H9 (cell line): ENCODE results near the gene NEK7. TPM values are rescaled to one million over a fixed set of nuclear protein-coding genes. Genes with fewer than 3 reads are reported as not detected.

Experiments used
- DNase-seq: peaks from one replicate; pipeline ENCODE4 v3.0.0-alpha.2; 2017
- H2AFZ ChIP-seq: one replicate; pipeline ENCODE4 v1.6.1; 2013; ENCODE audit warnings: mild to moderate bottlenecking, low read length, control low read depth, moderate library complexity
- H2AK5ac ChIP-seq: 2 replicates; pipeline ENCODE4 v1.6.1; 2013; ENCODE audit warnings: low read length, control low read depth, mixed read lengths; ENCODE audit not compliant: insufficient read length
- H2BK120ac ChIP-seq: one replicate; pipeline ENCODE4 v1.6.1; 2013; ENCODE audit warnings: low read depth, mild to moderate bottlenecking, low read length, control low read depth, inconsistent platforms; ENCODE audit not compliant: poor library complexity, severe bottlenecking
- H2BK12ac ChIP-seq: 2 replicates; pipeline ENCODE4 v1.6.1; 2013; ENCODE audit warnings: low read length, control low read depth, mixed read lengths, low read depth; ENCODE audit not compliant: insufficient read length
- H2BK15ac ChIP-seq: 2 replicates; pipeline ENCODE4 v1.6.1; 2013; ENCODE audit warnings: low read depth, low read length, control low read depth
- H2BK20ac ChIP-seq: one replicate; pipeline ENCODE4 v1.6.1; 2013; ENCODE audit warnings: low read depth, mild to moderate bottlenecking, low read length, control low read depth, inconsistent platforms; ENCODE audit not compliant: poor library complexity, severe bottlenecking
- H2BK5ac ChIP-seq: 2 replicates; pipeline ENCODE4 v1.6.1; 2013; ENCODE audit warnings: low read length, control low read depth, mixed read lengths; ENCODE audit not compliant: insufficient read length
- H3K14ac ChIP-seq: 2 replicates; pipeline ENCODE4 v1.6.1; 2013; ENCODE audit warnings: low read length, control low read depth; ENCODE audit not compliant: insufficient read depth
- H3K18ac ChIP-seq: 2 replicates; pipeline ENCODE4 v1.6.1; 2013; ENCODE audit warnings: low read depth, mild to moderate bottlenecking, mixed read lengths, low read length, control low read depth; ENCODE audit not compliant: insufficient read length
- H3K23ac ChIP-seq: 2 replicates; pipeline ENCODE4 v1.6.1; 2013; ENCODE audit warnings: low read length, control low read depth, mixed read lengths, low read depth; ENCODE audit not compliant: insufficient read length
- H3K23me2 ChIP-seq: 2 replicates; pipeline ENCODE4 v1.6.1; 2013; ENCODE audit warnings: low read depth, mild to moderate bottlenecking, mixed read lengths, low read length, control low read depth; ENCODE audit not compliant: insufficient read length, poor library complexity, severe bottlenecking
- H3K27ac ChIP-seq: 2 replicates; pipeline ENCODE4 v1.5.1; 2013; ENCODE audit warnings: low read length, control low read depth, mixed read lengths, low read depth; ENCODE audit not compliant: insufficient read length
- H3K27me3 ChIP-seq: 2 replicates; pipeline ENCODE4 v1.6.1; 2013; ENCODE audit warnings: low read length, control low read depth, inconsistent platforms; ENCODE audit not compliant: insufficient read depth
- H3K4ac ChIP-seq: 2 replicates; pipeline ENCODE4 v1.6.1; 2013; ENCODE audit warnings: low read depth, mild to moderate bottlenecking, control low read depth, inconsistent platforms, low read length, moderate library complexity
- H3K4me1 ChIP-seq: 2 replicates; pipeline ENCODE4 v1.6.1; 2013; ENCODE audit warnings: low read length, control low read depth, inconsistent platforms; ENCODE audit not compliant: insufficient read depth
- H3K4me2 ChIP-seq: 2 replicates; pipeline ENCODE4 v1.6.1; 2013; ENCODE audit warnings: low read length, control low read depth, mixed read lengths; ENCODE audit not compliant: insufficient read length, insufficient read depth
- H3K56ac ChIP-seq: 2 replicates; pipeline ENCODE4 v1.6.1; 2013; ENCODE audit warnings: low read depth, mild to moderate bottlenecking, mixed read lengths, low read length, control low read depth; ENCODE audit not compliant: insufficient read length
- H3K79me1 ChIP-seq: 2 replicates; pipeline ENCODE4 v1.6.1; 2013; ENCODE audit warnings: low read depth, mild to moderate bottlenecking, moderate library complexity, low read length, control low read depth, inconsistent platforms; ENCODE audit not compliant: insufficient read depth, poor library complexity, severe bottlenecking
- H3K79me2 ChIP-seq: 2 replicates; pipeline ENCODE4 v1.6.1; 2013; ENCODE audit warnings: low read length, control low read depth, inconsistent platforms; ENCODE audit not compliant: insufficient read depth
- H3K9ac ChIP-seq: 2 replicates; pipeline ENCODE4 v1.6.1; 2013; ENCODE audit warnings: low read length, control low read depth, mixed read lengths; ENCODE audit not compliant: insufficient read length; ENCODE audit errors: extremely low read depth
- H3K9me3 ChIP-seq: one replicate; pipeline ENCODE4 v1.6.1; 2013; ENCODE audit warnings: low read depth, low read length, inconsistent platforms; ENCODE audit not compliant: control insufficient read depth
- H3T11ph ChIP-seq: one replicate; pipeline ENCODE4 v1.6.1; 2013; ENCODE audit warnings: mild to moderate bottlenecking, low read length, control low read depth, inconsistent platforms
- H4K20me1 ChIP-seq: one replicate; pipeline ENCODE4 v1.6.1; 2013; ENCODE audit not compliant: control insufficient read depth, insufficient read length, insufficient read depth
- H4K5ac ChIP-seq: 2 replicates; pipeline ENCODE4 v1.6.1; 2013; ENCODE audit warnings: low read depth, mild to moderate bottlenecking, mixed read lengths, low read length, control low read depth; ENCODE audit not compliant: insufficient read length
- H4K8ac ChIP-seq: replicated peaks from 2 replicates; pipeline ENCODE4 v1.6.1; 2013; ENCODE audit warnings: low read length, control low read depth, mixed read lengths, low read depth; ENCODE audit not compliant: insufficient read length
- H4K91ac ChIP-seq: 2 replicates; pipeline ENCODE4 v1.6.1; 2013; ENCODE audit warnings: low read depth, mild to moderate bottlenecking, moderate library complexity, mixed read lengths, low read length, control low read depth; ENCODE audit not compliant: insufficient read length
- H3K27ac Mint-ChIP-seq, 3 experiments: 2 replicates in 2 of 3; 3 replicates in 1 of 3; pipeline ENCODE4 v1.8.0; 2020 to 2021; ENCODE audit warnings: mixed read lengths in 3 of 3, mild to moderate bottlenecking in 1 of 3, moderate library complexity in 1 of 3
- H3K27me3 Mint-ChIP-seq: 2 replicates; pipeline ENCODE4 v1.8.0; 2021; ENCODE audit warnings: low read depth, mild to moderate bottlenecking, moderate library complexity, mixed read lengths
- H3K36me3 Mint-ChIP-seq, 3 experiments: 2 replicates in 2 of 3; 3 replicates in 1 of 3; pipeline ENCODE4 v1.8.0; 2020 to 2021; ENCODE audit warnings: low read depth in 3 of 3, mixed read lengths in 3 of 3; ENCODE audit not compliant: insufficient read depth in 1 of 3
- H3K4me1 Mint-ChIP-seq, 2 experiments: 2 replicates each; pipeline ENCODE4 v1.8.0; 2020; ENCODE audit warnings: mixed read lengths in 2 of 2
- H3K4me3 Mint-ChIP-seq, 2 experiments: 2 replicates in 1 of 2; 3 replicates in 1 of 2; pipeline ENCODE4 v1.8.0; 2020 to 2021; ENCODE audit warnings: mild to moderate bottlenecking in 2 of 2, mixed read lengths in 2 of 2, moderate library complexity in 1 of 2
- H3K9me3 Mint-ChIP-seq, 2 experiments: 2 replicates in 1 of 2; 3 replicates in 1 of 2; pipeline ENCODE4 v1.8.0; 2020; ENCODE audit warnings: mild to moderate bottlenecking in 2 of 2, mixed read lengths in 2 of 2, moderate library complexity in 1 of 2
- WGBS: extraction: QIAGEN DNeasy Blood & Tissue Kit; methylation state at CpG from one replicate; pipeline ENCODE4 v1.1.7; 2013; ENCODE audit warnings: missing lambda C conversion rate, low lambda C conversion rate, mixed read lengths; ENCODE audit not compliant: insufficient read length; ENCODE audit errors: extremely low coverage; 5-methylcytosine and 5-hydroxymethylcytosine counted together
- total RNA-seq: library from RNA; stranded (reverse); gene quantifications from 2 replicates; pipeline ENCODE4 v1.2.1, GENCODE V29; 2021
- TF ChIP-seq, protein P1 (sequence below): fragments of 200-600 bp; sonication (generic); conservative IDR thresholded peaks from 3 replicates; pipeline ENCODE4 v1.8.0; 2021; ENCODE audit warnings: antibody characterized with exemption, mild to moderate bottlenecking

The NEK7 gene
- total RNA-seq, 1 experiment from 2014 or later: 9.6 TPM

DNA sequence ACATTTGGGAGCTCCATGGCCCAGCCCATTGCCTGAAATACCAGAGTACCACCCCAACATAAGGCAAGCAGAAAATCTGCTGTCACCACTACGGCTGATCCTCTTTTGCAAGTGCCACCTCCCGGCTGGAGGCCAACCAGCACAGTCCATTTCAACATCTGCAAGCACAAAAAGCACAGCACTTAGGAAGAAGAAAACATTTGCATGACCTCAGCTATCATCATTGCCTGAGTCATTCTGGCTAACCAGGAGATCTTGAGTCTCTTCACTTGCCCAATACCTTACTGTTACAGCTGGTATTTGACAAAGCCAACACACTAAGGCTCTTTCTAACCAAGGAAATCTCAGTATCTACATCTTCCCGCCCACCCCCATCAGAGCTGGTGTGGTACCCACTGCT, 55.9 kb downstream of the NEK7 start:
- H2AK5ac ChIP-seq: no peak overlapping the region
- no peak overlapping the region for H3T11ph ChIP-seq
- H2BK15ac ChIP-seq: no peak overlapping the region
- H2BK20ac ChIP-seq: no peak overlapping the region
- H2BK120ac ChIP-seq: no peak overlapping the region
- H3K4me3 Mint-ChIP-seq: no peak overlapping the region
- no peak overlapping the region for H3K18ac ChIP-seq
- no peaks in the 10 kb centered on the region for H3K27me3 ChIP-seq
- no peak for DNase-seq
- TF ChIP-seq, protein P1, sequence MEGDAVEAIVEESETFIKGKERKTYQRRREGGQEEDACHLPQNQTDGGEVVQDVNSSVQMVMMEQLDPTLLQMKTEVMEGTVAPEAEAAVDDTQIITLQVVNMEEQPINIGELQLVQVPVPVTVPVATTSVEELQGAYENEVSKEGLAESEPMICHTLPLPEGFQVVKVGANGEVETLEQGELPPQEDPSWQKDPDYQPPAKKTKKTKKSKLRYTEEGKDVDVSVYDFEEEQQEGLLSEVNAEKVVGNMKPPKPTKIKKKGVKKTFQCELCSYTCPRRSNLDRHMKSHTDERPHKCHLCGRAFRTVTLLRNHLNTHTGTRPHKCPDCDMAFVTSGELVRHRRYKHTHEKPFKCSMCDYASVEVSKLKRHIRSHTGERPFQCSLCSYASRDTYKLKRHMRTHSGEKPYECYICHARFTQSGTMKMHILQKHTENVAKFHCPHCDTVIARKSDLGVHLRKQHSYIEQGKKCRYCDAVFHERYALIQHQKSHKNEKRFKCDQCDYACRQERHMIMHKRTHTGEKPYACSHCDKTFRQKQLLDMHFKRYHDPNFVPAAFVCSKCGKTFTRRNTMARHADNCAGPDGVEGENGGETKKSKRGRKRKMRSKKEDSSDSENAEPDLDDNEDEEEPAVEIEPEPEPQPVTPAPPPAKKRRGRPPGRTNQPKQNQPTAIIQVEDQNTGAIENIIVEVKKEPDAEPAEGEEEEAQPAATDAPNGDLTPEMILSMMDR: no peak
- no peak overlapping the region for H3K14ac ChIP-seq
- no peak overlapping the region for H3K4ac ChIP-seq
- no peak overlapping the region for H3K9ac ChIP-seq
- H3K23ac ChIP-seq: no peak overlapping the region
- peak overlapping the region; percentile 36 to 53 (median 52); a peak in 2 of 7 replicates for H3K27ac Mint-ChIP-seq
- H3K36me3 Mint-ChIP-seq: peaks cover 14 to 38% (median 21%) of the 10 kb centered on the region in 3 experiments
- no peaks in the 10 kb centered on the region for H3K9me3 ChIP-seq
- no peaks in the 10 kb centered on the region for H3K79me1 ChIP-seq
- no peaks in the 10 kb centered on the region for H3K4me1 ChIP-seq
- no peak overlapping the region for H2BK12ac ChIP-seq
- H3K27ac ChIP-seq: no peak overlapping the region
- no peaks in the 10 kb centered on the region for H3K23me2 ChIP-seq
- H3K4me2 ChIP-seq: no peak overlapping the region
- H2AFZ ChIP-seq: no peak overlapping the region
- no peak overlapping the region for H3K56ac ChIP-seq
- no peaks in the 10 kb centered on the region for H3K27me3 Mint-ChIP-seq
- no peak overlapping the region for H2BK5ac ChIP-seq
- H3K9me3 Mint-ChIP-seq: peaks cover 16 to 23% of the 10 kb centered on the region in 2 experiments
- no peaks in the 10 kb centered on the region; a peak in 1 of 4 replicates for H3K4me1 Mint-ChIP-seq
- H3K79me2 ChIP-seq: no peaks in the 10 kb centered on the region
- no peaks in the 10 kb centered on the region for H4K20me1 ChIP-seq
- no peak overlapping the region for H4K91ac ChIP-seq
- no peak overlapping the region for H4K8ac ChIP-seq
- no peak overlapping the region for H4K5ac ChIP-seq
- WGBS: no CpG with 5 or more reads among the region's 3 CpGs
